Keratinocyte (primary cell): ENCODE measurements around the gene CHST13.

Experiments
- CTCF ChIP-seq, 3 experiments: IDR thresholded peaks in 1 of 3; conservative IDR thresholded peaks in 1 of 3; optimal IDR thresholded peaks in 1 of 3; 2 replicates in 2 of 3; 3 replicates in 1 of 3; pipeline versions ENCODE3 to v1.5.1; 2011; ENCODE audit warnings: low read length in 3 of 3, mild to moderate bottlenecking in 3 of 3, moderate library complexity in 2 of 3, control low read depth in 1 of 3, inconsistent platforms in 1 of 3; ENCODE audit not compliant: insufficient read depth in 2 of 3; ENCODE audit errors: extremely low read depth in 1 of 3
- EZH2 ChIP-seq: IDR thresholded peaks from one replicate; pipeline ENCODE4 v1.6.1; 2012; ENCODE audit warnings: inconsistent platforms, mild to moderate bottlenecking, low read length, moderate library complexity

- TF ChIP-seq CTCF (optimal IDR thresholded peaks at IDR 0.05 in 1 of 3, IDR thresholded peaks at IDR 0.05 in 1 of 3, conservative IDR thresholded peaks at IDR 0.05 in 1 of 3; ENCODE audit: extremely low read depth in 1 of 3, insufficient read depth in 2 of 3, low read length in 3 of 3), result no peak
- no peak for TF ChIP-seq EZH2
Observed at GRCh38 chr3:126552688-126553283, 28.8 kb downstream of the CHST13 start.
